OCI-LY1 (cell line): Measurements from ENCODE around the gene ABCA13.

Experiments
- EZH2 ChIP-seq: fragments of 200-600 bp; sonication (generic), shearing (Covaris generic); IDR thresholded peaks from 2 replicates; pipeline ENCODE4 v1.8.0; 2017; ENCODE audit warnings: borderline replicate concordance, mixed run types, mild to moderate bottlenecking, antibody characterized with exemption, low read length, moderate library complexity, mixed read lengths
- TF ChIP-seq, protein P1 (sequence below): fragments of 200-600 bp; sonication (generic), shearing (Covaris generic); IDR thresholded peaks from 2 replicates; pipeline ENCODE4 v1.5.1; 2017; ENCODE audit warnings: mild to moderate bottlenecking, antibody characterized with exemption, low read length, moderate library complexity, mixed read lengths

DNA sequence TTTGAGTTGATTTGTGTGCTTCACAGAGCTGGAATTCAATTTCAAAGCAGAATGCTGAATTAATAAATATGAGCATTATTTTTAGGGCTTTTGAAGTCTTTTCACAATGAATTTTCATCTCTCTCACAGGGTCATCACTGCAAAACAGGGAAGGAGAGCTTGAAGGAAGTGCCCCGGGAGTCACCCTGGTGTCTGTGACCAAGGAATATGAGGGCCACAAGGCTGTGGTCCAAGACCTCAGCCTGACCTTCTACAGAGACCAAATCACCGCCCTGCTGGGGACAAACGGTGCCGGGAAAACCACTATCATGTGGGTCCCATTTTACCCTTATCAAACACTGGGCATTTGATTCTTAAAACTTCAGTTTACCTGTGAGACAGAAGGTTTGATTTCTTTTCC, 217.7 kb downstream of the ABCA13 start:
- TF ChIP-seq, protein P1, sequence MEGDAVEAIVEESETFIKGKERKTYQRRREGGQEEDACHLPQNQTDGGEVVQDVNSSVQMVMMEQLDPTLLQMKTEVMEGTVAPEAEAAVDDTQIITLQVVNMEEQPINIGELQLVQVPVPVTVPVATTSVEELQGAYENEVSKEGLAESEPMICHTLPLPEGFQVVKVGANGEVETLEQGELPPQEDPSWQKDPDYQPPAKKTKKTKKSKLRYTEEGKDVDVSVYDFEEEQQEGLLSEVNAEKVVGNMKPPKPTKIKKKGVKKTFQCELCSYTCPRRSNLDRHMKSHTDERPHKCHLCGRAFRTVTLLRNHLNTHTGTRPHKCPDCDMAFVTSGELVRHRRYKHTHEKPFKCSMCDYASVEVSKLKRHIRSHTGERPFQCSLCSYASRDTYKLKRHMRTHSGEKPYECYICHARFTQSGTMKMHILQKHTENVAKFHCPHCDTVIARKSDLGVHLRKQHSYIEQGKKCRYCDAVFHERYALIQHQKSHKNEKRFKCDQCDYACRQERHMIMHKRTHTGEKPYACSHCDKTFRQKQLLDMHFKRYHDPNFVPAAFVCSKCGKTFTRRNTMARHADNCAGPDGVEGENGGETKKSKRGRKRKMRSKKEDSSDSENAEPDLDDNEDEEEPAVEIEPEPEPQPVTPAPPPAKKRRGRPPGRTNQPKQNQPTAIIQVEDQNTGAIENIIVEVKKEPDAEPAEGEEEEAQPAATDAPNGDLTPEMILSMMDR: no peak
- no peak for TF ChIP-seq EZH2
